Mesendoderm (in vitro differentiated cells): ENCODE measurements around the gene PXN.

ENCODE experiments used
- DNase-seq: peaks from one replicate; pipeline ENCODE4 v3.0.0; 2013
- H2AK5ac ChIP-seq: 2 replicates; pipeline ENCODE4 v1.6.1; 2013; ENCODE audit warnings: low read length, inconsistent platforms
- H2BK120ac ChIP-seq: 2 replicates; pipeline ENCODE4 v1.6.1; 2013; ENCODE audit warnings: low read depth, mild to moderate bottlenecking, low read length, moderate library complexity, mixed read lengths
- H2BK15ac ChIP-seq: replicated peaks from 2 replicates; pipeline ENCODE4 v1.6.1; 2013; ENCODE audit warnings: low read depth, mild to moderate bottlenecking, moderate library complexity
- H2BK5ac ChIP-seq: 2 replicates; pipeline ENCODE4 v1.6.1; 2013; ENCODE audit warnings: low read length, inconsistent platforms
- H3K18ac ChIP-seq: 2 replicates; pipeline ENCODE4 v1.6.1; 2013; ENCODE audit warnings: mild to moderate bottlenecking, low read length, mixed read lengths
- H3K23ac ChIP-seq: one replicate; pipeline ENCODE4 v1.6.1; 2013; ENCODE audit warnings: low read length
- H3K27ac ChIP-seq: 2 replicates; pipeline ENCODE4 v1.5.1; 2013; ENCODE audit warnings: low read depth, mild to moderate bottlenecking, inconsistent platforms, low read length, moderate library complexity
- H3K27me3 ChIP-seq: 2 replicates; pipeline ENCODE4 v1.6.1; 2013; ENCODE audit warnings: low read length, control low read depth, mild to moderate bottlenecking, inconsistent platforms; ENCODE audit not compliant: insufficient read depth, poor library complexity
- H3K36me3 ChIP-seq: 2 replicates; pipeline ENCODE4 v1.6.1; 2013; ENCODE audit warnings: low read length, inconsistent platforms; ENCODE audit not compliant: control insufficient read depth, insufficient read depth
- H3K4ac ChIP-seq: one replicate; pipeline ENCODE4 v1.6.1; 2013; ENCODE audit warnings: low read depth, mild to moderate bottlenecking, low read length, moderate library complexity
- H3K4me1 ChIP-seq: 2 replicates; pipeline ENCODE4 v1.6.1; 2013; ENCODE audit warnings: low read depth, low read length, inconsistent platforms; ENCODE audit not compliant: control insufficient read depth
- H3K4me2 ChIP-seq: 2 replicates; pipeline ENCODE4 v1.6.1; 2013; ENCODE audit warnings: low read length
- H3K4me3 ChIP-seq: 2 replicates; pipeline ENCODE4 v1.5.1; 2013; ENCODE audit warnings: mild to moderate bottlenecking, low read length
- H3K56ac ChIP-seq: one replicate; pipeline ENCODE4 v1.6.1; 2013; ENCODE audit warnings: low read length
- H3K79me1 ChIP-seq: 2 replicates; pipeline ENCODE4 v1.6.1; 2013; ENCODE audit warnings: low read length, inconsistent platforms
- H3K79me2 ChIP-seq: 2 replicates; pipeline ENCODE4 v1.6.1; 2013; ENCODE audit warnings: mild to moderate bottlenecking, low read length; ENCODE audit not compliant: control insufficient read depth, insufficient read depth
- H3K9ac ChIP-seq: 2 replicates; pipeline ENCODE4 v1.6.1; 2013; ENCODE audit warnings: low read length, inconsistent platforms
- H4K5ac ChIP-seq: one replicate; pipeline ENCODE4 v1.6.1; 2013; ENCODE audit warnings: low read length
- H4K8ac ChIP-seq: one replicate; pipeline ENCODE4 v1.6.1; 2013; ENCODE audit warnings: low read depth, mild to moderate bottlenecking, control low read depth, low read length, moderate library complexity
- WGBS: extraction: QIAGEN DNeasy Blood & Tissue Kit; methylation state at CpG from one replicate; pipeline ENCODE4 v1.1.7; 2013; ENCODE audit warnings: low lambda C conversion rate, missing lambda C conversion rate; ENCODE audit not compliant: insufficient coverage; ENCODE audit errors: extremely low coverage; 5-methylcytosine and 5-hydroxymethylcytosine counted together

Gene PXN

GRCh38 chr12:120206228-120206627 is 59.3 kb downstream of the PXN start:
- H2BK120ac ChIP-seq: no peak overlapping the region
- no peak overlapping the region for H4K8ac ChIP-seq
- DNase-seq: no peak
- no peaks in the 10 kb centered on the region for H3K79me1 ChIP-seq
- no peaks in the 10 kb centered on the region for H3K4me1 ChIP-seq
- H3K4me2 ChIP-seq: no peak overlapping the region
- H3K36me3 ChIP-seq: peaks cover 3% of the 10 kb centered on the region
- no peak overlapping the region for H3K4ac ChIP-seq
- H3K56ac ChIP-seq: no peak overlapping the region
- peaks cover 1% of the 10 kb centered on the region for H3K79me2 ChIP-seq
- H2AK5ac ChIP-seq: no peak overlapping the region
- no peak overlapping the region for H3K27ac ChIP-seq
- no peak overlapping the region for H3K4me3 ChIP-seq
- H2BK5ac ChIP-seq: no peak overlapping the region
- H2BK15ac ChIP-seq: no peak overlapping the region
- no peak overlapping the region for H4K5ac ChIP-seq
- H3K9ac ChIP-seq: no peak overlapping the region
- H3K27me3 ChIP-seq: no peaks in the 10 kb centered on the region
- H3K23ac ChIP-seq: no peak overlapping the region
- no peak overlapping the region for H3K18ac ChIP-seq
- WGBS: no CpG with 5 or more reads among the region's 10 CpGs

GRCh38 chr12:120204171-120204570 is 61.4 kb downstream of the PXN start:
- no peak for DNase-seq
- H3K18ac ChIP-seq: no peak overlapping the region
- no peak overlapping the region for H3K27ac ChIP-seq
- H3K4me2 ChIP-seq: no peak overlapping the region
- H4K8ac ChIP-seq: no peak overlapping the region
- H2BK15ac ChIP-seq: no peak overlapping the region
- no peaks in the 10 kb centered on the region for H3K79me1 ChIP-seq
- peaks cover under 1% of the 10 kb centered on the region for H3K36me3 ChIP-seq
- H3K23ac ChIP-seq: no peak overlapping the region
- H3K9ac ChIP-seq: no peak overlapping the region
- H2BK5ac ChIP-seq: no peak overlapping the region
- H3K79me2 ChIP-seq: peaks cover 18% of the 10 kb centered on the region
- no peak overlapping the region for H4K5ac ChIP-seq
- no CpG with 5 or more reads among the region's 7 CpGs for WGBS
- no peak overlapping the region for H2AK5ac ChIP-seq
- no peak overlapping the region for H3K4me3 ChIP-seq
- H3K27me3 ChIP-seq: no peaks in the 10 kb centered on the region
- H3K4ac ChIP-seq: no peak overlapping the region
- no peak overlapping the region for H2BK120ac ChIP-seq
- H3K56ac ChIP-seq: no peak overlapping the region
- no peaks in the 10 kb centered on the region for H3K4me1 ChIP-seq

- Histone ChIP-seq H3K23ac (peak overlapping the region; percentile 74), H3K36me3 (peaks cover 17% of the 10 kb centered on the region), H3K4me3 (peak overlapping the region; percentile 95), H2BK15ac (no peak overlapping the region), H3K79me1 (peaks cover 3% of the 10 kb centered on the region), H3K27me3 (no peaks in the 10 kb centered on the region), H3K18ac (peak overlapping the region; percentile 93), H3K4me2 (peak overlapping the region; percentile 49), H3K56ac (peak overlapping the region; percentile 87), H4K5ac (no peak overlapping the region), H4K8ac (no peak overlapping the region), H3K4me1 (peaks cover 2% of the 10 kb centered on the region), H2BK5ac (peak overlapping the region; percentile 39), H2BK120ac (no peak overlapping the region), H3K79me2 (peaks cover 30% of the 10 kb centered on the region), H3K27ac (peak overlapping the region; percentile 48), H3K4ac (peak overlapping the region; percentile 96), H2AK5ac (peak overlapping the region; percentile 92), H3K9ac (peak overlapping the region; percentile 99)
- no peak for DNase-seq
- WGBS: no CpG with 5 or more reads among the region's 16 CpGs
Measured at GRCh38 chr12:120200364-120200800, 65.1 kb downstream of the PXN start.

- Histone ChIP-seq H3K79me1 (peaks cover 3% of the 10 kb centered on the region), H3K79me2 (peaks cover 30% of the 10 kb centered on the region), H3K18ac (no peak overlapping the region), H2AK5ac (no peak overlapping the region), H2BK120ac (no peak overlapping the region), H3K4me2 (peak overlapping the region; percentile 87), H3K9ac (peak overlapping the region; percentile 99), H3K4ac (no peak overlapping the region), H4K5ac (no peak overlapping the region), H3K56ac (peak overlapping the region; percentile 87), H3K27me3 (no peaks in the 10 kb centered on the region), H4K8ac (no peak overlapping the region), H3K36me3 (peaks cover 17% of the 10 kb centered on the region), H3K4me3 (peak overlapping the region; percentile 95), H2BK15ac (no peak overlapping the region), H3K23ac (no peak overlapping the region), H3K4me1 (peaks cover 2% of the 10 kb centered on the region), H2BK5ac (no peak overlapping the region), H3K27ac (peak overlapping the region; percentile 48)
- no peak for DNase-seq
- no CpG with 5 or more reads among the region's 12 CpGs for WGBS
Measured at GRCh38 chr12:120199595-120200306, 65.8 kb downstream of the PXN start.

GRCh38 chr12:120199025-120199424 is 66.5 kb downstream of the PXN start:
- H3K18ac ChIP-seq: no peak overlapping the region
- no peak overlapping the region for H2AK5ac ChIP-seq
- H4K5ac ChIP-seq: no peak overlapping the region
- WGBS: no CpG with 5 or more reads among the region's 7 CpGs
- no peak overlapping the region for H4K8ac ChIP-seq
- H2BK120ac ChIP-seq: no peak overlapping the region
- no peak overlapping the region for H3K27ac ChIP-seq
- H3K56ac ChIP-seq: peak overlapping the region; percentile 87
- H2BK15ac ChIP-seq: no peak overlapping the region
- peaks cover 35% of the 10 kb centered on the region for H3K79me2 ChIP-seq
- peak overlapping the region; percentile 3 for H3K4me3 ChIP-seq
- H3K9ac ChIP-seq: peak overlapping the region; percentile 99
- no peak overlapping the region for H3K23ac ChIP-seq
- DNase-seq: no peak
- peaks cover 2% of the 10 kb centered on the region for H3K4me1 ChIP-seq
- H3K4me2 ChIP-seq: peak overlapping the region; percentile 87
- H2BK5ac ChIP-seq: no peak overlapping the region
- H3K27me3 ChIP-seq: no peaks in the 10 kb centered on the region
- peaks cover 17% of the 10 kb centered on the region for H3K36me3 ChIP-seq
- no peak overlapping the region for H3K4ac ChIP-seq
- peaks cover 3% of the 10 kb centered on the region for H3K79me1 ChIP-seq

GRCh38 chr12:120197542-120197887 is 68.0 kb downstream of the PXN start:
- Histone ChIP-seq H3K56ac (peak overlapping the region; percentile 27), H2AK5ac (no peak overlapping the region), H2BK120ac (no peak overlapping the region), H2BK5ac (no peak overlapping the region), H3K18ac (no peak overlapping the region), H3K27me3 (no peaks in the 10 kb centered on the region), H3K79me2 (peaks cover 48% of the 10 kb centered on the region), H4K8ac (no peak overlapping the region), H3K9ac (peak overlapping the region; percentile 39), H2BK15ac (no peak overlapping the region), H3K36me3 (peaks cover 17% of the 10 kb centered on the region), H4K5ac (no peak overlapping the region), H3K23ac (no peak overlapping the region), H3K79me1 (peaks cover 3% of the 10 kb centered on the region), H3K27ac (no peak overlapping the region), H3K4me1 (peaks cover 2% of the 10 kb centered on the region), H3K4ac (no peak overlapping the region), H3K4me3 (no peak overlapping the region), H3K4me2 (peak overlapping the region; percentile 8)
- no peak for DNase-seq
- no CpG with 5 or more reads among the region's 4 CpGs for WGBS
